NCI-H2196 treated with DMSO at 0.1 percent for 48 hours (cell line): Measurements from ENCODE around the gene CRTC2.
"Not testable (repeated sequence)": the region's sequence is repeated elsewhere in the genome, so short reads cannot be mapped to it uniquely, and the experiment has no call there.

Experiments
- DNase-seq: peaks from one replicate; lab custom pipeline; 2025; ENCODE audit not compliant: unreplicated experiment; lab: John Stamatoyannopoulos, UW

Gene CRTC2, protein sequence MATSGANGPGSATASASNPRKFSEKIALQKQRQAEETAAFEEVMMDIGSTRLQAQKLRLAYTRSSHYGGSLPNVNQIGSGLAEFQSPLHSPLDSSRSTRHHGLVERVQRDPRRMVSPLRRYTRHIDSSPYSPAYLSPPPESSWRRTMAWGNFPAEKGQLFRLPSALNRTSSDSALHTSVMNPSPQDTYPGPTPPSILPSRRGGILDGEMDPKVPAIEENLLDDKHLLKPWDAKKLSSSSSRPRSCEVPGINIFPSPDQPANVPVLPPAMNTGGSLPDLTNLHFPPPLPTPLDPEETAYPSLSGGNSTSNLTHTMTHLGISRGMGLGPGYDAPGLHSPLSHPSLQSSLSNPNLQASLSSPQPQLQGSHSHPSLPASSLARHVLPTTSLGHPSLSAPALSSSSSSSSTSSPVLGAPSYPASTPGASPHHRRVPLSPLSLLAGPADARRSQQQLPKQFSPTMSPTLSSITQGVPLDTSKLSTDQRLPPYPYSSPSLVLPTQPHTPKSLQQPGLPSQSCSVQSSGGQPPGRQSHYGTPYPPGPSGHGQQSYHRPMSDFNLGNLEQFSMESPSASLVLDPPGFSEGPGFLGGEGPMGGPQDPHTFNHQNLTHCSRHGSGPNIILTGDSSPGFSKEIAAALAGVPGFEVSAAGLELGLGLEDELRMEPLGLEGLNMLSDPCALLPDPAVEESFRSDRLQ

DNA sequence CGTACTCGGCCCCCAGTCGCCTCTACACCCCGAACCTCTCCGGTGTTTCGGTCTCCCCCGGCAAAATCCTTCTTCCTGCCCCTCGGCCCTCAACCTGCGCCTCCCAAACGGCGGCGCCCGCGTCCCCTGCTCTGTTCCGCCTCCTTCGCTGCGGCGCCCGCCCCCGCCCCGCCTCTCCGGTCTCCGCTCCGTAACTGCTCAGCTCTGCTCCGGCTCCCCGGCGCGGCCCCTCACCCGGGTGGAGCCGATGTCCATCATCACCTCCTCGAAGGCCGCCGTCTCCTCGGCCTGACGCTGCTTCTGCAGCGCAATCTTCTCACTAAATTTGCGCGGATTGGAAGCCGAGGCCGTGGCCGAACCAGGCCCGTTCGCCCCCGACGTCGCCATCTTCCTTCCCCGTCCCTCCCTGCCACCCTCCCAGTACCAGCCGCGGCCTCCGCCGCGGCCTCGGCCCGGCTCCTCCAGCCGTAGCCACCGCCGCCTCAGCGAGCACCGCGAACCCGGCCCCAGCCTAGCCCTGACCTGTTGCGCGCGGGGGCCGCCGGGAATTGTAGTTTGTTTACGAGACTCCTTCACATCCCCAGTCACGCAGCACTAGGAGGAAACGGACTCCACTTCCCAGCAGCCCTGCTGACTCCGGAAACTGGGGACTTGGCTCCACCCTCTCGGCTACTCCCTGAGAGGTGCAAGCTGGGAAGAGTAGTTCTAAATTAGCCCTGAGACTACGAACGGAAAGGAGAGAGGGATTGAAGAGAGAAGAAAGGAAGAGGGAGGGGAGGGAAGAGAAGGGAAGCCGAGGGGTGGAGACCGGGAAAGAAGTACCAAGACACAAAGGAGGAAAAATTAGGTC lies at the start of gene CRTC2:
TSS of gene CRTC2 (minus strand) at position 502 of the 850 bp plus-strand sequence. CDS start at position 387, 115 bp downstream.
- peak; percentile 98 for DNase-seq

DNA sequence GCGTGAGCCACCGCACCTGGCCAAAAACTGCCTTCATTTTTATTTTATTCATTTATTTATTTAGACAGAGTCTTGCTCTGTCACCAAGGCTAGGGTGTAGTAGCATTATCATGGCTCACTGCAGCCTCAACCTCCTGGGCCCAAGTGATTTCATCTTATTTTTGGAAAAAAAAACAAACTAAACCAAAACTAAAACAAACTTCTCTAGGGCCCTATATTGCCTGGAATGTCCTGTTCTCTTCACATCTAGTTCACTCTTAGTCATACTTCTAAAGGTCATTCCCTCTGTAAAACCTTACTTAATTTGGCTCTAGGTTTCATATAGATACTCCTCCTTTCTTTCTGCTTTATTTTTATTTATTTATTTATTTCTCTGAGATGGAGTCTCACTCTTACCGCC lies 47.7 kb upstream of the CRTC2 start:
- no peak for DNase-seq

DNA sequence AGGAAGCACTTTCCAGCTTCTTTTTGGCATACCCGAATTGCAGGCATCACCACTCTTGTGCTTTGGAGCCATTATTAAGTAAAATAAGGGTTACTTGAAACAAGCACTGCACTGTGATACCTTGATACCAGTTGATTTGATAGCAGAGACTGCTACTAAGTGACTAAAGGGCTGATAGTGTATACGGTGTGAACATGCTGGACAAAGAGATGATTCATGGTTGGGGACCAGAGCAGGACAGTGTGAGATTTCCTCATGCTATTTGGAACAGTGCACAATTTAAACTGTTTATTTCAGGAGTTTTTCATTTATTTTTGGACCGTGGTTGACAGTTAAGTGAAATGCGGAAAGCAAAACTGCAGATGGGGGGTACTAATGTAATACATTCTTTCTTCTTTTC lies 42.0 kb upstream of the CRTC2 start:
- DNase-seq, result no peak

DNA sequence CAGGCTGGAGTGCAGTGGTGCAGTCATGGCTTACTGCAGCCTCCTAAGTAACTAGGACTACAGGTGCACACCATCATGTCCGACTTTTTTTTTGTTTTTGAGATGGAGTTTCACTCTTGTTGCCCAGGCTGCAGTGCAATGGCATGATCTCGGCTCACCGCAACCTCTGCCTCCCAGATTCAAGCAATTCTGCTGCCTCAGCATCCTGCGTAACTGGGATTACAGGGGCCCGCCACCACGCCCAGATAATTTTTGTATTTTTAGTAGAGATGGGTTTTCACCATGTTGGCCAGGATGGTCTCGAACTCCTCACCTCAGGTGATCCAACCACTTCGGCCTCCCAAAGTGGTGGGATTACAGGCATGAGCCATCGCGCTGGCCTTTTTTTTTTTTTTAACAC lies 38.5 kb upstream of the CRTC2 start:
- not testable (repeated sequence) for DNase-seq

DNA sequence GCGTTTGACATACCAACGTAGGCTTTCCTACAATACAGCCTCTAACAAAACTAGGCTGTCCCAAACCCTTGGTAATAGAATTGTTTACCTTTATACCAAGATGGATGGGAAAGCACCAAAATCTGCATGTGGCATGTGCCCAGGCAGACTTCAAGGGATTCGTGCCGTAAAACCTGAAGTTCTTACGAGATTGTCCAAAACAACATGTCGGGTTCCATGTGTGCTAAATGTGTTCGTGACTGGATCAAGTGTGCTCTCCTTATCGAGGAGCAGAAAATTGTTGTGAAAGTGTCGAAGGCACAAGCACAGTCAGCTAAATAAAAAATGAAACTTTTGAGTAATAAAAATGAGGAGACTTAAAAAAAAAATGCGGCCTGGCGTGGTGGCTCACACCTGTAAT lies 37.2 kb upstream of the CRTC2 start:
- no peak for DNase-seq

DNA sequence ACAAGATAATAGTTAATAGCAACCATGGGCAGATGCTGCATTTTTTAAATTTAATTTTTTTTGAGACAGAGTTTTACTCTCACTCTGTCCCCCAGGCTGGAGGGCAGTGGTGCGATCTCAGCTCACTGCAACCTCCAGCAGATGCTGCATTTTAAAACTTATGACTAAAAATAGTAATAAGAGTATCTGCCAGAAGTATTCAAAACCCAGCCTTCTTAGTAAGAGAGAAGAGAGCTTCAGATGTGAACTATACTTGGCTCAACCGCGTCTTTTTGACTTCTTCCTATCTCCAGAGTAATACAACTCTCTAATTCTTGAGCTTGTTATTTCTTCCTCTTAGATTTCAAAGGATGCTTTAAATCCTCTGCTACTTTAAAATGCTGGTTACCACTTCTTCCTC lies 36.8 kb upstream of the CRTC2 start:
- DNase-seq, result no peak

DNA sequence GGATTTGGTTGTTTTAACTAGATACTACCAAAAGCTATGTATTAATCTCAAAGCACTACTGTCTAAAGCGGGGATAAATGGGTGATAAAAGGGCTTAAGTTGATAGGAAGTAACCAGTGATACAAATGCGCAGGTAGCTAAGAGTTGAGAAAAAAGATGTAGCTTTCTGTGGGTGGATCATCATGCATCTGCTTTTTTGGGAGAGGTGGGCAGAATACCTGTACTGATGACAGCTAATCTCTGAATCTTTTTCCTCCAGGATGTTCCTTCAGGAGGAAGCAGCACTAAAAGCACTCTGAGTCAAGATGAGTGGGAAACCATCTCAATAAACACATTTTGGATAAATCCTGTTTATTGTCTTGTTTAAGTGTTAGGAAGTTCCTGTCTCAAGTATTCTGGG lies 33.4 kb upstream of the CRTC2 start:
- DNase-seq, result no peak

DNA sequence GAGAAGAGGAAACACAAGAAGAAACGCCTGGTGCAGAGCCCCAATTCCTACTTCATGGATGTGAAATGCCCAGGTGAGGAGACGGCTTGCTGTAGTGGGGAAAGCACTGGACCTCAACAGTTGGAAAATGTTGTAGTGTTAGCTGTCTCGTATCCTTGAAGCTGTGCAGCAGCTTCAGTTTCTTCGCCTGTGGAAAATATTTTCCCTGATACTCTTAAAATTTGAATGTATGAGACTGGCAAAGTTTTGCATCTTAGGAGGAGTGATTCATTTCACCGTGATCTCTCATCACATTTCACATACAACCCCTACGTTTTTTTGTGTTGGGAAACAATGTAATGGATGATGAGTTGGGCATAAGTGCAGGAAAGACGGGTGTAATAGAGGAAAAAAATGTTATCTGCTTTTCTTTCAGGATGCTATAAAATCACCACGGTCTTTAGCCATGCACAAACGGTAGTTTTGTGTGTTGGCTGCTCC lies 32.8 kb upstream of the CRTC2 start:
- no peak for DNase-seq

DNA sequence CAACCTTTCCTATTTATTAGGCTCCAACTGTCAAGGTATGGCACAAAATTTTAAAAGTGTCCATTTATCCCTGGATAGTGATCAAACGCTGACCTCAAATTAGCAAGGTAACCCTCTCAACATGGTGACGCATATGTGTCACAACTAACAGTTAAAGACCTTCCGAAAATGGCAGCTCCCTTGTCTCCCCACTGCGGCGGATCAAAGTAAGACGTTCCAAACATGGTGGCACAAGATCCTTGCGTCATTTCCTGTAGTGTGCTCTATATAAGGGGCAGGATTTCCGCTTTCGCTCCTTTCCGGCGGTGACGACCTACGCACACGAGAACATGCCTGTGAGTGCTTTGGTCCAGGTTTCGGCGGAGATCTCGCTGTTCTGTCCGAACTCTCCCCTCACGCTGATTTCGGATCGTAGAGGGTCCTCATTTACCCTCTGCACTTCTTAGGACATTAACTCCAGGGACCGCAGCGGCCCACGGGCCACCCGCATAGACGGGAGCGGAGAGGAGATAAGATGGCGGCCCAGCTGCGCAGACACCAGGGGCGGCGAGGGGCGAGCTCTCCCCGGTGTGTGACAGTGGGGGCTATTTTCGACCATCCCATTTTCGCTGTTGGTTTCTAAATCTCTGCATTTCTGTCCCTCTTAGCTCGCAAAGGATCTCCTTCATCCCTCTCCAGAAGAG lies 32.2 kb upstream of the CRTC2 start, which contains the start of gene RPS27:
TSS of gene RPS27 (plus strand) at position 295 of the 683 bp plus-strand sequence. CDS start at position 330, 35 bp downstream.
- peak; percentile 96 for DNase-seq

DNA sequence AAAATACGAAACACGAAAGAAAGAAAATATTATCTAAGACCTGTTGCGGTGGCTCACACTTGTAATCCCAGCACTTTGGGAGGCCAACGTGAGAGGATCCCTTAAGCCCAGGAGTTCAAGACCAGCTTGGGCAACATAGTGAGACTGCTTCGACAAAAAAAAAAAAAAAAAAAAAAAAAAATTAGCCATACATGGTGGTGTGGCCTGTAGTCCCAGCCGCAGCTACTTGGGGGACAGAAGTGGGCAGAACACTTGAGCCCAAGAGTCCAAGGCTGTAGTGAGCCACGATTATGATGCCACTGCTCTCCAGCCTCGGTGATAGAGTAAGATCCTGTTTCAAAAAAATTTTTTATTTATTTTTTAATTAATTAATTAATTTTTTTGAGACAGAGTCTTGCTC lies 29.2 kb upstream of the CRTC2 start:
- DNase-seq, result no peak

DNA sequence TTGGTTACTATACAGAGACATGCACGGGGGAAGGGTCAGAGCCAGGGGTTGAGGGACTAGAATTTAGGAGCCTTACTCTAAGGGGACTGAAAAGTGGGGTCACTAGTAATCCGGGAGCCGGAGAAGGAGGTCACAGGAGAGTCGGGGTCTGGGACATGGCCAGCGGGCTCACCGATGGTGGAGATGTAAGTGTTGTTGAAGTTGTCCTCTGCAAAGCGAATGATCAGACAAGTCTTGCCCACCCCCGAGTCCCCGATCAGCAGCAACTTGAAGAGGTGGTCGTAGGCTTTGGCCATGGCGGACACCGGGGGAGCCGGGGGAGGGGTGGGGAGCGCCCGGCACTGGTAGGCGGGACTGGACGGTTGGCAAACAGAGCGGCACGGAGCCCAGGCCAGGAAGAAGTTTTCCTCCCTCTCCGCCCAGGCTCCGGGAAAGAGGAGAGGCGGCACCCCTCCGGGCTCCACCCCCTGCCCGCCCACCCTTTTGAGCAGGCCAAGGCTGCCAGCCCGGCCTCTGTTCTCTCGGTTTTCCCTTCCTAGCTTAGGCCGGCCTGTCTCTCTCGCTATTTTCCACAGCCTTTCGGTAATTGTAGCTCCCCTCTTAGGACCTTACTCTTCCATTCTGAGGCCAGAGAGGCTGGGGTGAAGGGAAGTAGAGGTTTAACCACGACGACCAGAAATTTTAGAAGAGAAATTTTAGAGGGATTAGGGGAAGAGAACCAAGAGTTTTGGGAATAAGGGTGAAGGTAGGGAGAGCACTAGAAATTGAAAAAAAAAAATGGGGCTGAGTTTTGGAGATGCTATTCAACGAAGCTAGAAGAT lies 27.7 kb upstream of the CRTC2 start, which contains the start of gene RAB13:
TSS of gene RAB13 (minus strand) at position 399 of the 821 bp plus-strand sequence. CDS start at position 296, 103 bp downstream.
- peak; percentile 70 for DNase-seq

DNA sequence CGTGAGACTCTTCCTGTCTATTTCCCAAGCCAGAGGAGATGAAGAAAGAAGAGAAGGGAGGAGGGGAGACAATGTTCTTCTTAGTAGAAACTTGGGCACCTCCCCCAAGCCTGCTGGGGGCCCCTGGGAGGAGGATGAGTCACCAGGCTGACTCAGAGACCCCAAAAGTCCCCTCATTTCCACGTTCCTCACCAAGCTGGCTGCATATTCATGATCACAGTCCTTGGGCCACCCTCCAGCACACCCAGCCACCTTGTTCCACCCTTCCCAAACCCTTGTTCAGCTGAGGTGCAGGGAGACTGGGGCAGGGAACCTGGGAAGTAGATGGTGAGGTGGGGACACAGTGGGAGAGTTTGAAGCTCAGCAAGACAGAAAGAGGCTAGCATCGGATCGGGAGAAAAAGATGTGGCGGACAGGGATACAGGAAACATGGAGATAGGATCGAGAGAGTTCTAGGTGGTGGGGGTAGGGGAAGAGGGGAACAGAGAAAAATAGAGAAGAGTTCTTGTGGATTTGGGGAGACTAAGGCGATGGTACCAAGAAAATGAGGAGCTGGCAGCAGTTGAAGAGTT lies 27.0 kb upstream of the CRTC2 start:
- no peak for DNase-seq

DNA sequence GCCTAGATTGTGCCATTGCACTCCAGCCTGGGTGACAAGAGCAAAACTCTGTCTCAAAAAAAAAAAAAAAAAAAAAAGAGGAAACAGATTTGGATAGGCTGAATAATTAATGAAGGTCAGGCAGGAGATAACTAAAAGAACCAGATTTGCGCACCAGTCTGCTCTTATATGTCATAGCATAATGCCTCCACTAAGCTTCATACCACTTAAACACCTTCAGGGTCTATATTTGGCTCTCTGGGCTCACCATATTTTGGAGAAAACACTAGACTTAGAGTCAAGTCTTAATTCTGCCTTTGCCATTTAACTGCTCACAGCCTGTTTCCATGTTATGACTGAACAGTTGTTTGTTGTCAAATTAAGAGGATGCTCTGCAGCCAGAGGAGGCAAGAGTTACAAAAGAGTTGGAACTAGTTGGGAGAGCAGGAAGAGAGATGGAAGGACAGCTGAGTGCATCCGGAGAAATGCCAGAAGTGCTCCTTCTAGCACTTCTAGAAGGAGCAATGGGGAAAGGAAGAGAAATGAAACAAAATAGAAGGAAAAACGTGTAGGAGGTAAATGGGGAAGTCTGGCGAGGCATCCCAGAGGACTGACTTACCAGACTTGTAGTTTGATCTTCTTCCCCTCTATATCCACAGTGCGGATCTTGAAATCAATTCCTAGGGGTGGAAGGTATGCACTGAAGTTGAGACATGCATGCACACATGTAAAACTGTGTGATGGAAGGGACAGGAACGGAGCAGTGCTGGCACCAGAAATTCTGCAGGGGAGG lies 25.9 kb upstream of the CRTC2 start:
- DNase-seq, result no peak

DNA sequence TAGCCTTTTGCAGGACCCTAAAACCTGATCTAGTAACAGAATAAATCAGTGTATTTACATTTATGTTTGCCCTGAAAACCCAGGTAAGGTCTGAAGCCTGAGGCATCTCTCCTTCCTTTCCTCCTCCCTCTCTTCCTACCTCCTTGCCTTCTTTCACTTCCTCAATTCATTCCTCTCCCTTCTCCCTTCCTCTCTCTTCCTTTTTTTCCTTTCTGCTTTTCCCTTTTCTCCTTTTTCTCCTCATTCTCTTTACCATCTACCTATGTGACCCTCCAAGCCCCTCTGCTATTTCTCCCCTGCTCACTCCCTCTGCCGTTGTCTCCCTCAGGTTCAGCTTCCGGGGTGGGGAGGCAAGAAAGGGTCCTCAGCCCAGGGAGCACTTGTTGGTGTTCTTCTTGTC lies 23.3 kb upstream of the CRTC2 start:
- DNase-seq, result not testable (repeated sequence)

DNA sequence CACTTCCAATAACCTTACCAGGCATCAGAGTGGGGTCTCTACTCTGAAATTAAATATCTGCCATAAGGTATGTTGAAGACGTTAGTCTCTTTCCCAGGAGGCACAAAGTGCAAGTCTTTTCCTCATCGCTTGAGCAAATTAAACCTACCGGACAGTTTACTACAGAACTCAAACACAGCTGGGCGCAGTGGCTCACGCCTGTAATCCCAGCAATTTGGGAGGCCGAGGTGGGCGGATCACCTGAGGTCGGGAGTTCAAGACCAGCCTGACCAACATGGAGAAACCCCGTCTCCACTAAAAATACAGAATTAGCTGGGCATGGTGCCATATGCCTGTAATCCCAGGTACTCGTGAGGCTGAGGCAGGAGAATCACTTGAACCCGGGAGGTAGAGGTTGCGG lies 20.7 kb upstream of the CRTC2 start:
- not testable (repeated sequence) for DNase-seq

DNA sequence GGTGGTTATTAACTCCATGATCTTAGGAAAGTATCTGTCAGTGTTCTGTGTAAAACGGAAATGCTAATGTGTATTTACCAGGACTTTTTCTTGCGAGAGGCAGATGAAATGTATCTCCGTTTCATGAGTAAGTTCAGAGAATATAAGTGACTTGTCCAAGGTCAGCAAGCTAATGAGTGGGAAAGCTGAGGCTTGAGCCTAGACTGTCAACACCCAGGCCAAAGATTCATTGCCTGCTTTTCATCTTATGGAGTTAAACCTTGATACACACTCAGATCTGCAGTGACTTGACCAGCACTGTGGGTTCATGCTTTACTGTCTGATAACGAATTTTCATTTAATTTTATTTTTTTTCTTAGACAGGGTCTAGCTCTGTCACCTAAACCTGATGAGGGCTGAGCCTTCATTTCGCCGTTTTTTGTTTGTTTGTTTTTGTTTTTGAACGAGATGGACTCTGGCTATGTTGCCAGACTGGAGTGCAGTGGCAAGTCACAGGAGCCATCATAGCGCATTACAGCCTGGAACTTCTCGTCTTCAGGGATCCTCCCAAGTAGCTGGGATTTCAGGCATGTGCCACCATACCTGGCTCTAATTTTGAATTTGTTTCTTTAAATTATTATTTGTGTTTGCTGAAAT lies 20.0 kb upstream of the CRTC2 start:
- DNase-seq, result no peak

DNA sequence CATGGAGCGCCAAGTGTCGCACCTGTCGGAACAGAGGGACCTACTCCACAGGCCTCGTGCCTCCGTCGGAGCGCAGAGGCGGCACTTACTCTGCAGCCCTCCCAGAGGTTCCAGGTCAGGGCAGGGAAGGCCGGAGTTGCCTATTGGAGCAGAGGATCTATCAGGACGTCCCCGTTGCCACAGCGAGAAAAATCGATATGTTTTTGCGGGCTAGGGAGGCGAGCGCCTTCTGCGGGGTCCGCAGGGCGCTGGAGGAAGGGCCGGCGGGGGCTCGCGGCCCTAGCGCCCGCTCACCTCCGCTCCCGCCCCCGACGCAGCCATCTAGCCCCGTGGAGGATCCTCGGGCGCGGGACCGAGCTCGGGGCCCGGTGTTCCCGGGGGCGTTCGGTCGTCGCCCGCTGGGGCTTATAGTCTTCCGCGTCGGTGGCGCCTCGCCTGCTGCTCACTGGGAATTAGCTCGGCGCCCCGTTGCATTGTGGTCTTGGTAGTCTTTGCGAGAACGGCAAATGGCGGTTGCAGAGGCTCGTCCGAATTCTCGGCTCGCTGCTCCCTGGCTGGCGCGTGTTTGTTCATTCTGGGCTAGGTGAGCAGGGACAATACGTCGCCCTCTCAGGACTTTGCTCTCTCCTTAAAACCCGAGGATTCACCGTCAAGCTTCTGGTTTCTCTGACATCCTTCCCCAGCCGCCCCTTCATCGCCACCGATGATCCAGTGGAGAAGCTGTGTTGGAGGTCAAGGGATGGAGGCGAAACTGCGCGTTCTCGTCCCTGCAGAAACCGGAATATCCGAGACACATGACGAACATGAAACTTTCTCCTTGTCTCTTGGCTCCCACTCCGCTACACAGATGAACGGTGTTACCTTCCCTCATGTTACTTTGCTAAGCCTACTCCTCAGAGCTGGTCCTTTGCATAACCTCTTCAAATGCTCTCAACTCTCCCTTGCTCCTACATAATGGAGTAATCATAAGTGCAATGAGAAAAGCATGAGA lies 19.1 kb upstream of the CRTC2 start, which contains the start of gene JTB:
TSS of gene JTB (minus strand) at position 425 of the 991 bp plus-strand sequence. CDS start at position 3, 422 bp downstream.
- peak; percentile 79 for DNase-seq
